Panc1 (cell line): Measurements from ENCODE around the gene TMEM229B.

Experiments used
- CTCF ChIP-seq: fragments of 450-650 bp; IDR thresholded peaks from 2 replicates; pipeline ENCODE4 v1.5.1; 2017; ENCODE audit warnings: mild to moderate bottlenecking
- POLR2AphosphoS5 ChIP-seq: IDR thresholded peaks from 2 replicates; pipeline ENCODE4 v1.6.1; 2012; ENCODE audit warnings: mild to moderate bottlenecking, low read depth, low read length, moderate library complexity
- REST ChIP-seq, 2 experiments: IDR thresholded peaks; 2 replicates each; pipeline ENCODE4 v1.6.1; 2011 to 2012; ENCODE audit warnings: low read depth in 2 of 2, control low read depth in 1 of 2, low read length in 1 of 2, mild to moderate bottlenecking in 1 of 2, moderate library complexity in 1 of 2; ENCODE audit not compliant: insufficient read depth in 1 of 2
- SIN3A ChIP-seq: IDR thresholded peaks from 2 replicates; pipeline ENCODE4 v1.6.1; 2012; ENCODE audit warnings: low read depth, mild to moderate bottlenecking, low read length, moderate library complexity, borderline replicate concordance; ENCODE audit not compliant: insufficient read depth

GRCh38 chr14:67442139-67442906 lies 46.2 kb downstream of the TMEM229B start:
- TF ChIP-seq CTCF (no peak), POLR2AphosphoS5 (no peak), SIN3A (no peak), REST (IDR thresholded peaks at IDR 0.05; ENCODE audit: insufficient read depth in 1 of 2, low read depth in 2 of 2, low read length in 1 of 2) (no peak)
